Neural progenitor cell (in vitro differentiated cells): ENCODE results near the gene AQP5. TPM values are rescaled to one million over a fixed set of nuclear protein-coding genes. Genes with fewer than 3 reads are reported as not detected.

Experiments used
- DNase-seq: peaks from one replicate; pipeline ENCODE4 v3.0.0-alpha.2; 2016; ENCODE audit warnings: low spot score
- H2AFZ ChIP-seq: fragments of 200-600 bp; sonication (generic); replicated peaks from 2 replicates; pipeline ENCODE4 v1.6.1; 2016; ENCODE audit warnings: antibody characterized with exemption
- H3F3A ChIP-seq: fragments of 200-600 bp; sonication (generic); 2 replicates; pipeline ENCODE4 v1.6.1; 2016; ENCODE audit warnings: antibody characterized with exemption, low read depth
- H3K27ac ChIP-seq: fragments of 200-600 bp; sonication (generic); 2 replicates; pipeline ENCODE4 v1.5.1; 2016; ENCODE audit warnings: mild to moderate bottlenecking
- H3K27me3 ChIP-seq: fragments of 200-600 bp; sonication (generic); 2 replicates; pipeline ENCODE4 v1.6.1; 2016; ENCODE audit warnings: mild to moderate bottlenecking, moderate library complexity
- H3K36me3 ChIP-seq: fragments of 200-600 bp; sonication (generic); 2 replicates; pipeline ENCODE4 v1.5.1; 2016
- H3K4me1 ChIP-seq: fragments of 200-600 bp; sonication (generic); 2 replicates; pipeline ENCODE4 v1.6.1; 2016; ENCODE audit warnings: mixed run types
- H3K4me2 ChIP-seq: fragments of 200-600 bp; sonication (generic); 2 replicates; pipeline ENCODE4 v1.6.1; 2016
- H3K4me3 ChIP-seq: fragments of 200-600 bp; sonication (generic); 2 replicates; pipeline ENCODE4 v1.5.1; 2016
- H3K79me2 ChIP-seq: fragments of 200-600 bp; sonication (generic); 2 replicates; pipeline ENCODE4 v1.6.1; 2016; ENCODE audit warnings: low read depth
- H3K9ac ChIP-seq: fragments of 200-600 bp; sonication (generic); 2 replicates; pipeline ENCODE4 v1.6.1; 2016
- H3K9me3 ChIP-seq: fragments of 200-600 bp; sonication (generic); 2 replicates; pipeline ENCODE4 v1.5.1; 2016; ENCODE audit warnings: low read depth
- H4K20me1 ChIP-seq: fragments of 200-600 bp; sonication (generic); 2 replicates; pipeline ENCODE4 v1.6.1; 2016; ENCODE audit warnings: low read depth
- H3K27ac Mint-ChIP-seq: 3 replicates; pipeline ENCODE4 v1.8.0; 2021; ENCODE audit warnings: mixed read lengths
- H3K27me3 Mint-ChIP-seq: 2 replicates; pipeline ENCODE4 v1.8.0; 2022; ENCODE audit warnings: low read depth, mild to moderate bottlenecking, inconsistent platforms, moderate library complexity, mixed read lengths; ENCODE audit not compliant: insufficient read depth
- H3K36me3 Mint-ChIP-seq: 3 replicates; pipeline ENCODE4 v1.8.0; 2021; ENCODE audit warnings: mixed read lengths
- H3K4me1 Mint-ChIP-seq: 3 replicates; pipeline ENCODE4 v1.8.0; 2021; ENCODE audit warnings: mixed read lengths
- H3K4me3 Mint-ChIP-seq: 3 replicates; pipeline ENCODE4 v1.8.0; 2021; ENCODE audit warnings: mild to moderate bottlenecking, moderate library complexity, mixed read lengths
- H3K9me3 Mint-ChIP-seq: 3 replicates; pipeline ENCODE4 v1.8.0; 2020; ENCODE audit warnings: mixed read lengths
- EZH2 ChIP-seq: fragments of 200-600 bp; sonication (generic); IDR thresholded peaks from 2 replicates; pipeline ENCODE4 v1.6.1; 2017; ENCODE audit warnings: antibody characterized with exemption, mild to moderate bottlenecking, moderate library complexity
- EZH2phosphoT487 ChIP-seq: fragments of 200-600 bp; sonication (generic); IDR thresholded peaks from 2 replicates; pipeline ENCODE4 v1.6.1; 2017; ENCODE audit warnings: antibody characterized with exemption
- total RNA-seq: library from RNA; depleted of rRNA; stranded (reverse); fragments of >200 nt; gene quantifications from 2 replicates; pipeline ENCODE4 v1.2.3, GENCODE V29; 2015; ENCODE audit warnings: low replicate concordance
- TF ChIP-seq, protein P1 (sequence below): fragments of 200-600 bp; sonication (generic); IDR thresholded peaks from 2 replicates; pipeline ENCODE4 v1.5.1; 2017; ENCODE audit warnings: antibody characterized with exemption, mild to moderate bottlenecking

AQP5 gene
- total RNA-seq, 1 donor from 2014 or later = not detected

GRCh38 chr12:49959685-49960473 is 1.8 kb upstream of the AQP5 start:
- Histone ChIP-seq H3K79me2 (no peaks in the 10 kb centered on the region), H3K27ac (no peak overlapping the region), H3K4me3 (peak overlapping the region; percentile 15), H4K20me1 (peaks cover 23% of the 10 kb centered on the region), H2AFZ (no peak overlapping the region), H3K4me2 (peak overlapping the region; percentile 58), H3F3A (peaks cover 19% of the 10 kb centered on the region), H3K4me1 (peaks cover 37% of the 10 kb centered on the region), H3K9me3 (no peaks in the 10 kb centered on the region), H3K36me3 (no peaks in the 10 kb centered on the region), H3K9ac (no peak overlapping the region), H3K27me3 (peaks cover 94% of the 10 kb centered on the region)
- H3K36me3 Mint-ChIP-seq = no peaks in the 10 kb centered on the region
- H3K4me3 Mint-ChIP-seq = peak overlapping the region; percentile 48
- DNase-seq = peak; percentile 90
- peaks cover 28% of the 10 kb centered on the region for H3K27me3 Mint-ChIP-seq
- H3K27ac Mint-ChIP-seq = no peak overlapping the region
- H3K9me3 Mint-ChIP-seq = no peaks in the 10 kb centered on the region
- TF ChIP-seq EZH2 = no peak
- no peak for TF ChIP-seq EZH2phosphoT487
- TF ChIP-seq, protein P1, sequence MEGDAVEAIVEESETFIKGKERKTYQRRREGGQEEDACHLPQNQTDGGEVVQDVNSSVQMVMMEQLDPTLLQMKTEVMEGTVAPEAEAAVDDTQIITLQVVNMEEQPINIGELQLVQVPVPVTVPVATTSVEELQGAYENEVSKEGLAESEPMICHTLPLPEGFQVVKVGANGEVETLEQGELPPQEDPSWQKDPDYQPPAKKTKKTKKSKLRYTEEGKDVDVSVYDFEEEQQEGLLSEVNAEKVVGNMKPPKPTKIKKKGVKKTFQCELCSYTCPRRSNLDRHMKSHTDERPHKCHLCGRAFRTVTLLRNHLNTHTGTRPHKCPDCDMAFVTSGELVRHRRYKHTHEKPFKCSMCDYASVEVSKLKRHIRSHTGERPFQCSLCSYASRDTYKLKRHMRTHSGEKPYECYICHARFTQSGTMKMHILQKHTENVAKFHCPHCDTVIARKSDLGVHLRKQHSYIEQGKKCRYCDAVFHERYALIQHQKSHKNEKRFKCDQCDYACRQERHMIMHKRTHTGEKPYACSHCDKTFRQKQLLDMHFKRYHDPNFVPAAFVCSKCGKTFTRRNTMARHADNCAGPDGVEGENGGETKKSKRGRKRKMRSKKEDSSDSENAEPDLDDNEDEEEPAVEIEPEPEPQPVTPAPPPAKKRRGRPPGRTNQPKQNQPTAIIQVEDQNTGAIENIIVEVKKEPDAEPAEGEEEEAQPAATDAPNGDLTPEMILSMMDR = no peak
- peaks cover 37% of the 10 kb centered on the region for H3K4me1 Mint-ChIP-seq

- Histone ChIP-seq H2AFZ (peak overlapping the region; percentile 78), H3K4me2 (peak overlapping the region; percentile 77), H3K9me3 (no peaks in the 10 kb centered on the region), H3K27ac (no peak overlapping the region), H3K4me3 (peak overlapping the region; percentile 41), H3K9ac (no peak overlapping the region), H3K27me3 (peaks cover 92% of the 10 kb centered on the region), H3K4me1 (peaks cover 37% of the 10 kb centered on the region), H4K20me1 (peaks cover 23% of the 10 kb centered on the region), H3F3A (peaks cover 19% of the 10 kb centered on the region), H3K36me3 (no peaks in the 10 kb centered on the region), H3K79me2 (no peaks in the 10 kb centered on the region)
- H3K9me3 Mint-ChIP-seq = no peaks in the 10 kb centered on the region
- H3K27ac Mint-ChIP-seq = no peak overlapping the region
- peak overlapping the region; percentile 44 for H3K4me3 Mint-ChIP-seq
- DNase-seq = no peak
- peaks cover 39% of the 10 kb centered on the region for H3K4me1 Mint-ChIP-seq
- TF ChIP-seq EZH2 = peak; percentile 75
- TF ChIP-seq EZH2phosphoT487 = no peak
- TF ChIP-seq, protein P1 = no peak
- peaks cover 30% of the 10 kb centered on the region for H3K27me3 Mint-ChIP-seq
- no peaks in the 10 kb centered on the region for H3K36me3 Mint-ChIP-seq
These were observed 1.1 kb upstream of the AQP5 start for GRCh38 chr12:49960474-49961110.

DNA sequence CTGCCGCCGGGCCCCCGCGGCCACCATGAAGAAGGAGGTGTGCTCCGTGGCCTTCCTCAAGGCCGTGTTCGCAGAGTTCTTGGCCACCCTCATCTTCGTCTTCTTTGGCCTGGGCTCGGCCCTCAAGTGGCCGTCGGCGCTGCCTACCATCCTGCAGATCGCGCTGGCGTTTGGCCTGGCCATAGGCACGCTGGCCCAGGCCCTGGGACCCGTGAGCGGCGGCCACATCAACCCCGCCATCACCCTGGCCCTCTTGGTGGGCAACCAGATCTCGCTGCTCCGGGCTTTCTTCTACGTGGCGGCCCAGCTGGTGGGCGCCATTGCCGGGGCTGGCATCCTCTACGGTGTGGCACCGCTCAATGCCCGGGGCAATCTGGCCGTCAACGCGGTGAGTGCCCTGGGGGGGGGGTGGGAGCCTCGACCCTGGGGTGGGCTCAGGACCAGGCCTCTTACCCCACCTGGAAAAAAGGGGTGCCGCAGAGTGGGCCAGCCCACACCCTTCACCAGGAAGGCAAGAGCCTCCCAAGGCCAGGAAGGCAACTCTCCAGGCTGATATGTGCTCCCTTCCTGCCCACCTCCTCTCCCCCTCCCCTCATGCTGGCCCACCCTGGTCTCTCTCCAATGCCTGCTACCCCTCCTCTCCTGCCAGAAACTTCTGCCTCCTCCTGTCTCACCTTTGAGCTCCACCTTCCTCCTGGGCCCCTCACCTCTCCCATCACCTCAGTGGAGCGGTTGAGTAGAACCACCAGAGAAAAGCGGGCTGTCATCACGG is 507 bp downstream of the AQP5 start:
- Mint-ChIP-seq H3K27ac (no peak overlapping the region), H3K9me3 (no peaks in the 10 kb centered on the region), H3K4me3 (peak overlapping the region; percentile 48), H3K36me3 (no peaks in the 10 kb centered on the region), H3K27me3 (peaks cover 29% of the 10 kb centered on the region), H3K4me1 (peaks cover 40% of the 10 kb centered on the region)
- TF ChIP-seq EZH2phosphoT487 (no peak), EZH2 (no peak)
- Histone ChIP-seq H3K4me1 (peaks cover 28% of the 10 kb centered on the region), H3K9ac (no peak overlapping the region), H3K27me3 (peaks cover 95% of the 10 kb centered on the region), H3F3A (peaks cover 19% of the 10 kb centered on the region), H3K36me3 (no peaks in the 10 kb centered on the region), H3K9me3 (no peaks in the 10 kb centered on the region), H3K27ac (no peak overlapping the region), H3K79me2 (no peaks in the 10 kb centered on the region), H2AFZ (no peak overlapping the region), H3K4me3 (no peak overlapping the region), H3K4me2 (peak overlapping the region; percentile 55), H4K20me1 (peaks cover 23% of the 10 kb centered on the region)
- peak; percentile 57 for DNase-seq
